CD14-positive monocyte (primary cell): Measurements from ENCODE around the gene POU3F1. TPM values are rescaled to one million over a fixed set of nuclear protein-coding genes. Genes with fewer than 3 reads are reported as not detected.

Source experiments
- DNase-seq, 3 donors: peaks; one replicate each; pipeline ENCODE4 v3.0.0-alpha.2; 2011 to 2022
- H2AFZ ChIP-seq: 2 replicates; pipeline ENCODE4 v1.6.0; 2012; ENCODE audit warnings: mild to moderate bottlenecking, low read depth, low read length, inconsistent platforms; ENCODE audit not compliant: insufficient read depth, poor library complexity, severe bottlenecking
- H3K27ac ChIP-seq, 2 donors: 1 replicate in 1 of 2; 2 replicates in 1 of 2; pipeline ENCODE4 v1.5.1; 2012 to 2013; ENCODE audit warnings: low read length in 2 of 2, control low read depth in 1 of 2, inconsistent platforms in 1 of 2, low read depth in 1 of 2, mild to moderate bottlenecking in 1 of 2
- H3K27me3 ChIP-seq, 2 donors: one replicate each; pipeline versions ENCODE4 v1.6.0 to v1.6.1; 2011 to 2013; ENCODE audit warnings: low read length in 2 of 2; ENCODE audit not compliant: control insufficient read depth in 2 of 2, insufficient read depth in 2 of 2
- H3K36me3 ChIP-seq, 2 donors: replicated peaks in 1 of 2; 1 replicate in 1 of 2; 2 replicates in 1 of 2; pipeline versions ENCODE4 v1.5.1 to v1.6.1; 2012 to 2013; ENCODE audit warnings: low read length in 2 of 2, control low read depth in 1 of 2, inconsistent platforms in 1 of 2, mild to moderate bottlenecking in 1 of 2; ENCODE audit not compliant: insufficient read depth in 2 of 2, control insufficient read depth in 1 of 2
- H3K4me1 ChIP-seq, 2 donors: 1 replicate in 1 of 2; 2 replicates in 1 of 2; pipeline versions ENCODE4 v1.5.1 to v1.6.1; 2012 to 2013; ENCODE audit warnings: low read length in 2 of 2, control low read depth in 1 of 2, inconsistent platforms in 1 of 2, mild to moderate bottlenecking in 1 of 2, moderate library complexity in 1 of 2; ENCODE audit not compliant: insufficient read depth in 2 of 2, control insufficient read depth in 1 of 2
- H3K4me2 ChIP-seq: replicated peaks from 2 replicates; pipeline ENCODE3; 2012; ENCODE audit warnings: low read length, moderate library complexity, mild to moderate bottlenecking; ENCODE audit not compliant: poor library complexity, severe bottlenecking; ENCODE audit errors: extremely low read depth
- H3K4me3 ChIP-seq, 3 experiments: fragments of 200-600 bp in 1 of 3; sonication (generic) in 1 of 3; replicated peaks in 1 of 3; 1 replicate in 2 of 3; 2 replicates in 1 of 3; pipeline ENCODE4 v1.5.1; 2011 to 2013; ENCODE audit warnings: low read length in 3 of 3, mild to moderate bottlenecking in 3 of 3, control low read depth in 2 of 3, low read depth in 2 of 3, inconsistent platforms in 1 of 3, moderate library complexity in 1 of 3
- H3K79me2 ChIP-seq: 2 replicates; pipeline ENCODE4 v1.6.0; 2012; ENCODE audit warnings: mild to moderate bottlenecking, control low read depth, inconsistent platforms, low read length, moderate library complexity; ENCODE audit not compliant: insufficient read depth
- H3K9ac ChIP-seq: 2 replicates; pipeline ENCODE4 v1.6.0; 2017; ENCODE audit warnings: low read length, mild to moderate bottlenecking; ENCODE audit not compliant: insufficient read depth, poor library complexity, severe bottlenecking
- H3K9me3 ChIP-seq, 2 donors: replicated peaks in 1 of 2; 1 replicate in 1 of 2; 2 replicates in 1 of 2; pipeline versions ENCODE4 v1.5.1 to v1.6.1; 2012 to 2013; ENCODE audit warnings: low read length in 2 of 2, control low read depth in 1 of 2; ENCODE audit not compliant: control insufficient read depth in 1 of 2, insufficient read depth in 1 of 2
- H4K20me1 ChIP-seq: 2 replicates; pipeline ENCODE4 v1.6.0; 2012; ENCODE audit warnings: mild to moderate bottlenecking, low read length, control low read depth, moderate library complexity; ENCODE audit not compliant: insufficient read depth
- H3K27ac Mint-ChIP-seq, 7 donors: one replicate each; pipeline ENCODE4 v1.8.0; 2020; ENCODE audit warnings: mild to moderate bottlenecking in 7 of 7, mixed read lengths in 7 of 7, moderate library complexity in 6 of 7, inconsistent platforms in 2 of 7
- H3K27me3 Mint-ChIP-seq, 3 donors: one replicate each; pipeline ENCODE4 v1.8.0; 2021 to 2022; ENCODE audit warnings: low read depth in 3 of 3, mild to moderate bottlenecking in 3 of 3, mixed read lengths in 3 of 3, moderate library complexity in 3 of 3, inconsistent platforms in 1 of 3
- H3K36me3 Mint-ChIP-seq, 2 donors: one replicate each; pipeline ENCODE4 v1.8.0; 2020; ENCODE audit warnings: mixed read lengths in 2 of 2, inconsistent platforms in 1 of 2, mild to moderate bottlenecking in 1 of 2
- H3K4me1 Mint-ChIP-seq: one replicate; pipeline ENCODE4 v1.8.0; 2020; ENCODE audit warnings: mild to moderate bottlenecking, mixed read lengths
- H3K4me3 Mint-ChIP-seq, 2 donors: one replicate each; pipeline ENCODE4 v1.8.0; 2020; ENCODE audit warnings: mild to moderate bottlenecking in 2 of 2, mixed read lengths in 2 of 2, moderate library complexity in 1 of 2
- H3K9me3 Mint-ChIP-seq, 7 donors: one replicate each; pipeline ENCODE4 v1.8.0; 2020 to 2022; ENCODE audit warnings: mixed read lengths in 7 of 7, mild to moderate bottlenecking in 6 of 7, moderate library complexity in 6 of 7, inconsistent platforms in 2 of 7
- WGBS: methylation state at CpG from one replicate; pipeline ENCODE4 v1.1.5; 2013; ENCODE audit warnings: missing lambda C conversion rate; ENCODE audit not compliant: insufficient coverage; 5-methylcytosine and 5-hydroxymethylcytosine counted together
- intact Hi-C, 2 donors: fragments of 100-400 bp; cut with micrococcal nuclease; formaldehyde crosslinking; loops; one replicate each; pipeline versions ENCODE4 v1.15.0 to v1.15.1; 2023
- polyA plus RNA-seq, 3 donors: library from polyadenylated mRNA; depleted of rRNA in 1 of 3; unstranded in 2 of 3; stranded (reverse) in 1 of 3; fragments of 300-500 nt in 2 of 3; fragments of >200 nt in 1 of 3; fragmentation: Illumina TruSeq in 2 of 3; gene quantifications; 1 replicate in 2 of 3; 2 replicates in 1 of 3; pipeline ENCODE4 v1.2.3, GENCODE V29; 2012 to 2021
- TF ChIP-seq, protein P1 (sequence below): fragments of 200-600 bp; IDR thresholded peaks from one replicate; pipeline ENCODE4 v1.8.0; 2022; ENCODE audit warnings: antibody characterized with exemption, mild to moderate bottlenecking

The POU3F1 gene
- polyA plus RNA-seq, 3 donors: not detected

DNA sequence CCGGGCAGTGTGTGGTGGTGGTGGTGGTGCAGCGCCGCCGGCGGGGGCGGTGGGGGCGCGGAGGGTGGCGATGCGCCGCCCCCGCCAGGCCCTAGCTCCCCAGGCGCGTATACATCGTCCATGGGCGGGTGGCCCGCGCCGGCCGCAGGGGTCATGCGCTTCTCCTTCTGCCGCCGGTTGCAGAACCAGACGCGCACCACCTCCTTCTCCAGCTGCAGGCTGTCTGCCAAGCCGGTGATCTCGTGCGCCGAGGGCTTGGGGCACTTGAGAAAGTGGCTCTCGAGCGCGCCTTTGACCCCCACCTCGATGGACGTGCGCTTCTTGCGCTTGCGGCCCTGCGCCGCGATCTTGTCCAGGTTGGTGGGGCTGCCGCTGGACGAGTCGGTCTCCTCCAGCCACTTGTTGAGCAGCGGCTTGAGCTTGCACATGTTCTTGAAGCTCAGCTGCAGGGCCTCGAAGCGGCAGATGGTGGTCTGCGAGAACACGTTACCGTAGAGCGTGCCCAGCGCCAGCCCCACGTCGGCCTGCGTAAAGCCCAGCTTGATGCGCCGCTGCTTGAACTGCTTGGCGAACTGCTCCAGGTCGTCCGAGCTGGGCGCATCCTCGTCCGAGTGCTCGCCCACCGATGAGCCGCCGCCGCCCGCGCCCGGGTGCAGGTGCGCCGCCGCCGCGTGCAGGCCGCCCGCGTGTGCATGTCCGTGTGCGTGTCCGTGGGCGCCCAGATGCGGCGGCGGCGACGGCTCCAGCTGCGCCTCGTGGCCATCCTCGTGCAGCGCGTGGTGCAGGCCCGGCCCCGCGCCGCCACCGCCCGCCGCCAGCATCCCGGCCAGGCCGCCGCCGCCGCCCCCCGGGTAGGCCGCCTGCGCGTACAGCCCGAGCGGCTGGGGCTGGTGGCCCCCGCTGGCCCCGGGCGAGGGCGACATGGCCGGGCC, 926 bp downstream of the POU3F1 start:
- no peak overlapping the region for H3K27ac ChIP-seq
- no peak overlapping the region for H3K9ac ChIP-seq
- no peaks in the 10 kb centered on the region for H3K79me2 ChIP-seq
- 5% methylated on average over 115 of the region's 115 CpGs for WGBS
- H3K4me1 ChIP-seq: peaks cover 9 to 22% of the 10 kb centered on the region in 2 donors
- TF ChIP-seq, protein P1, sequence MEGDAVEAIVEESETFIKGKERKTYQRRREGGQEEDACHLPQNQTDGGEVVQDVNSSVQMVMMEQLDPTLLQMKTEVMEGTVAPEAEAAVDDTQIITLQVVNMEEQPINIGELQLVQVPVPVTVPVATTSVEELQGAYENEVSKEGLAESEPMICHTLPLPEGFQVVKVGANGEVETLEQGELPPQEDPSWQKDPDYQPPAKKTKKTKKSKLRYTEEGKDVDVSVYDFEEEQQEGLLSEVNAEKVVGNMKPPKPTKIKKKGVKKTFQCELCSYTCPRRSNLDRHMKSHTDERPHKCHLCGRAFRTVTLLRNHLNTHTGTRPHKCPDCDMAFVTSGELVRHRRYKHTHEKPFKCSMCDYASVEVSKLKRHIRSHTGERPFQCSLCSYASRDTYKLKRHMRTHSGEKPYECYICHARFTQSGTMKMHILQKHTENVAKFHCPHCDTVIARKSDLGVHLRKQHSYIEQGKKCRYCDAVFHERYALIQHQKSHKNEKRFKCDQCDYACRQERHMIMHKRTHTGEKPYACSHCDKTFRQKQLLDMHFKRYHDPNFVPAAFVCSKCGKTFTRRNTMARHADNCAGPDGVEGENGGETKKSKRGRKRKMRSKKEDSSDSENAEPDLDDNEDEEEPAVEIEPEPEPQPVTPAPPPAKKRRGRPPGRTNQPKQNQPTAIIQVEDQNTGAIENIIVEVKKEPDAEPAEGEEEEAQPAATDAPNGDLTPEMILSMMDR: no peak
- H3K27me3 ChIP-seq: peaks cover 43 to 83% of the 10 kb centered on the region in 2 donors
- H3K4me1 Mint-ChIP-seq: peaks cover 12% of the 10 kb centered on the region
- no peaks in the 10 kb centered on the region for H4K20me1 ChIP-seq
- H3K4me2 ChIP-seq: peak overlapping the region; percentile 83
- H3K9me3 ChIP-seq: no peaks in the 10 kb centered on the region
- H3K9me3 Mint-ChIP-seq: peaks cover 0 to 21% (median 4%) of the 10 kb centered on the region in 7 donors
- intact Hi-C loops: loop anchor here in 1 of 2 donors (10.0 kb wide), 1 partner anchor 789 kb away; no protein-coding TSS in a partner anchor
- peaks cover 0 to 3% of the 10 kb centered on the region in 2 donors for H3K36me3 Mint-ChIP-seq
- H3K27me3 Mint-ChIP-seq: peaks cover 62 to 84% (median 68%) of the 10 kb centered on the region in 3 donors
- no peak for DNase-seq
- H3K27ac Mint-ChIP-seq: no peak overlapping the region
- no peak overlapping the region for H3K4me3 ChIP-seq
- no peak overlapping the region for H2AFZ ChIP-seq
- H3K4me3 Mint-ChIP-seq: peak overlapping the region; percentile 20 to 71
- no peaks in the 10 kb centered on the region for H3K36me3 ChIP-seq
